Measurements from ENCODE around the gene RRP12.

DNA sequence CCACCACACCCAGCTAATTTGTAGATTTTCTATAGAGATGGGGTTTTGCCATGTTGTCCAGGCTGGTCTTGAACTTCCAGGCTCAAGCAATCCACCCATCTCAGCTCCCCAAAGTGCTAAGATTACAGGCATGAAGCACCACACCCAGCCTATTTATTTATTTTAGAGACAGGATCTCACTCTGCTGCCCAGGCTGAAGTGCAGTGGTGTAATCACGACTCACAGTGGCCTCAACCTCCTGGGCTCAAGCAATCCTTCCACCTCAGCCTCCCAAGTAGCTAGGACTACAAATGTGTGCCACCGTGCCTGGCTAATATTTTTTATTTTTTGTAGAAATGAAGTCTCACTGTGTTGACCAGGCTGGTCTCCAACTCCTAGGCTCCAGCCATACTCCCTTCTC lies 59.7 kb downstream of the RRP12 start:
- TF ChIP-seq POLR2AphosphoS5 (IDR thresholded peaks at IDR 0.05) (no peak), EP300 (conservative IDR thresholded peaks at IDR 0.05; ENCODE audit: poor library complexity, severe bottlenecking) (no peak), RAD21 (conservative IDR thresholded peaks at IDR 0.05) (no peak), SMC3 (conservative IDR thresholded peaks at IDR 0.05; ENCODE audit: poor library complexity) (no peak), CTCF (IDR thresholded peaks at IDR 0.05; ENCODE audit: poor library complexity, severe bottlenecking) (no peak), EZH2 (IDR thresholded peaks at IDR 0.05; ENCODE audit: borderline replicate concordance, insufficient read depth, low read length, poor library complexity, severe bottlenecking) (no peak)

Measured in neural cell (in vitro differentiated cells).